Naive thymus-derived CD4-positive, alpha-beta T cell (primary cell): Measurements from ENCODE around the gene PLXNA1. TPM values are rescaled to one million over a fixed set of nuclear protein-coding genes. Genes with fewer than 3 reads are reported as not detected.

Source experiments
- ATAC-seq: fragments of 150-1000 bp; cut with Tn5 transposase; 2 replicates; pipeline ENCODE4 v1.10.0; 2021; ENCODE audit warnings: mild to moderate bottlenecking, moderate library complexity
- CTCF ChIA-PET: fragments of 350-600 bp; sonication (Branson Sonifier 250); formaldehyde crosslinking; loops from one replicate; lab custom pipeline; 2021; ENCODE audit warnings: antibody characterized with exemption; lab: Charles Lee
- POLR2A ChIA-PET: fragments of 350-600 bp; sonication (Branson Sonifier 250); formaldehyde crosslinking; loops from one replicate; lab custom pipeline; 2021; ENCODE audit warnings: antibody characterized with exemption, inconsistent platforms; lab: Charles Lee
- DNase-seq, 9 donors: peaks; one replicate each; pipeline versions ENCODE4 v3.0.0 to v3.0.0-alpha.2; 2020 to 2022; ENCODE audit warnings: mixed read lengths in 1 of 9
- H3K27ac ChIP-seq: one replicate; pipeline ENCODE4 v1.7.0; 2013; ENCODE audit warnings: mild to moderate bottlenecking, low read depth, low read length, moderate library complexity
- H3K27me3 ChIP-seq, 2 donors: one replicate each; pipeline ENCODE4 v1.7.0; 2013; ENCODE audit warnings: low read length in 2 of 2, mild to moderate bottlenecking in 2 of 2, moderate library complexity in 2 of 2; ENCODE audit not compliant: control insufficient read depth in 2 of 2, insufficient read depth in 2 of 2
- H3K36me3 ChIP-seq, 3 experiments: 1 replicate in 2 of 3; 2 replicates in 1 of 3; pipeline ENCODE4 v1.7.0; 2013; ENCODE audit warnings: low read length in 3 of 3, mild to moderate bottlenecking in 3 of 3, moderate library complexity in 1 of 3; ENCODE audit not compliant: insufficient read depth in 3 of 3, control insufficient read depth in 2 of 3
- H3K4me1 ChIP-seq, 2 donors: one replicate each; pipeline ENCODE4 v1.7.0; 2013; ENCODE audit warnings: low read length in 2 of 2, mild to moderate bottlenecking in 2 of 2, moderate library complexity in 1 of 2; ENCODE audit not compliant: control insufficient read depth in 2 of 2, insufficient read depth in 2 of 2
- H3K4me3 ChIP-seq: 2 replicates; pipeline ENCODE4 v1.7.0; 2013; ENCODE audit warnings: mild to moderate bottlenecking, low read length
- H3K9me3 ChIP-seq, 3 experiments: 1 replicate in 2 of 3; 2 replicates in 1 of 3; pipeline ENCODE4 v1.7.0; 2013; ENCODE audit warnings: low read length in 3 of 3; ENCODE audit not compliant: control insufficient read depth in 2 of 3
- H3K27ac Mint-ChIP-seq, 9 donors: one replicate each; pipeline ENCODE4 v1.8.0; 2020 to 2022; ENCODE audit warnings: mixed read lengths in 9 of 9, mild to moderate bottlenecking in 8 of 9, moderate library complexity in 5 of 9, inconsistent platforms in 2 of 9
- H3K27me3 Mint-ChIP-seq, 5 donors: one replicate each; pipeline ENCODE4 v1.8.0; 2021 to 2022; ENCODE audit warnings: mixed read lengths in 5 of 5, mild to moderate bottlenecking in 1 of 5
- H3K36me3 Mint-ChIP-seq, 5 donors: one replicate each; pipeline ENCODE4 v1.8.0; 2020 to 2022; ENCODE audit warnings: mixed read lengths in 5 of 5, mild to moderate bottlenecking in 3 of 5, inconsistent platforms in 1 of 5
- H3K4me1 Mint-ChIP-seq, 7 donors: one replicate each; pipeline ENCODE4 v1.8.0; 2020 to 2022; ENCODE audit warnings: mixed read lengths in 7 of 7, mild to moderate bottlenecking in 3 of 7, inconsistent platforms in 1 of 7
- H3K4me3 Mint-ChIP-seq, 10 donors: one replicate each; pipeline ENCODE4 v1.8.0; 2020 to 2022; ENCODE audit warnings: mild to moderate bottlenecking in 10 of 10, mixed read lengths in 10 of 10, moderate library complexity in 6 of 10, inconsistent platforms in 2 of 10
- H3K9me3 Mint-ChIP-seq, 11 donors: one replicate each; pipeline ENCODE4 v1.8.0; 2020 to 2022; ENCODE audit warnings: mixed read lengths in 11 of 11, mild to moderate bottlenecking in 4 of 11, inconsistent platforms in 1 of 11, moderate library complexity in 1 of 11
- intact Hi-C, 2 donors: fragments of 100-400 bp; cut with micrococcal nuclease; formaldehyde crosslinking; loops; one replicate each; pipeline ENCODE4 v1.15.1; 2023
- polyA plus RNA-seq, 2 donors: library from polyadenylated mRNA; unstranded; fragments of 300-500 nt; fragmentation: Illumina TruSeq; gene quantifications; one replicate each; pipeline ENCODE4 v1.2.3, GENCODE V29; 2021
- total RNA-seq, 6 experiments: library from RNA in 5 of 6; stranded (reverse) in 5 of 6; gene quantifications; 1 replicate in 5 of 6; 2 replicates in 1 of 6; pipeline ENCODE4 v1.2.3 and lab custom pipeline; 2021 to 2026

PLXNA1 gene
- total and polyA plus RNA-seq, 7 experiments from 2014 or later: 0.27 to 16.8 (median 9.4) TPM

DNA sequence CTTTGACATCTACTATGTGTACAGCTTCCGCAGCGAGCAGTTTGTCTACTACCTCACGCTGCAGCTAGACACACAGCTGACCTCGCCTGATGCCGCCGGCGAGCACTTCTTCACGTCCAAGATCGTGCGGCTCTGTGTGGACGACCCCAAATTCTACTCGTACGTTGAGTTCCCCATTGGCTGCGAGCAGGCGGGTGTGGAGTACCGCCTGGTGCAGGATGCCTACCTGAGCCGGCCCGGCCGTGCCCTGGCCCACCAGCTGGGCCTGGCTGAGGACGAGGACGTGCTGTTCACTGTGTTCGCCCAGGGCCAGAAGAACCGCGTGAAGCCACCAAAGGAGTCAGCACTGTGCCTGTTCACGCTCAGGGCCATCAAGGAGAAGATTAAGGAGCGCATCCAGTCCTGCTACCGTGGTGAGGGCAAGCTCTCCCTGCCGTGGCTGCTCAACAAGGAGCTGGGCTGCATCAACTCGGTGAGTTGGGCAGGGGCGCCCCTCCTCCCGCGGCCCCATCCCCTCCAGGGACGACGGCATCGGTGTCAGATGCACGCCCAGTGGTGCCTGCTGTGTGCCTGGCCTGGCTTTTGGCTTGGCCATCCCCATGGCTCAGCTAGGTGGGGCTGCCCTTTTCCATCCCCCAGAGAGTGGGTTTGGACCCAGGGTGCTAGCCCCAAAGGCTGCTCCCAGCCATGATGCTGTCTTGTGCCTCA is 6.6 kb downstream of the PLXNA1 start:
- H3K4me1 Mint-ChIP-seq: peaks cover 0 to 6% (median 0%) of the 10 kb centered on the region in 7 donors
- no peak overlapping the region for H3K27ac Mint-ChIP-seq
- H3K36me3 ChIP-seq: no peaks in the 10 kb centered on the region
- DNase-seq (no peak), ATAC-seq (no peak)
- H3K36me3 Mint-ChIP-seq: peaks cover 0 to 7% (median 0%) of the 10 kb centered on the region in 5 donors
- no peak overlapping the region for H3K4me3 ChIP-seq
- H3K9me3 Mint-ChIP-seq: no peaks in the 10 kb centered on the region
- POLR2A ChIA-PET: no interaction called here
- no peaks in the 10 kb centered on the region for H3K9me3 ChIP-seq
- H3K4me1 ChIP-seq: no peaks in the 10 kb centered on the region
- no peaks in the 10 kb centered on the region for H3K27me3 ChIP-seq
- CTCF ChIA-PET: interaction anchor here (1.6 kb wide), 1 partner anchor 16 kb away, joined by 3 read pairs; no protein-coding TSS in a partner anchor
- H3K27me3 Mint-ChIP-seq: peaks cover 0 to 3% (median 0%) of the 10 kb centered on the region in 5 donors
- no peak overlapping the region for H3K27ac ChIP-seq
- no peak overlapping the region for H3K4me3 Mint-ChIP-seq
- intact Hi-C loops: loop anchor here in 1 of 2 donors (10.0 kb wide), 1 partner anchor 1615 kb away; the partner anchor contains the start of gene ZNF148

DNA sequence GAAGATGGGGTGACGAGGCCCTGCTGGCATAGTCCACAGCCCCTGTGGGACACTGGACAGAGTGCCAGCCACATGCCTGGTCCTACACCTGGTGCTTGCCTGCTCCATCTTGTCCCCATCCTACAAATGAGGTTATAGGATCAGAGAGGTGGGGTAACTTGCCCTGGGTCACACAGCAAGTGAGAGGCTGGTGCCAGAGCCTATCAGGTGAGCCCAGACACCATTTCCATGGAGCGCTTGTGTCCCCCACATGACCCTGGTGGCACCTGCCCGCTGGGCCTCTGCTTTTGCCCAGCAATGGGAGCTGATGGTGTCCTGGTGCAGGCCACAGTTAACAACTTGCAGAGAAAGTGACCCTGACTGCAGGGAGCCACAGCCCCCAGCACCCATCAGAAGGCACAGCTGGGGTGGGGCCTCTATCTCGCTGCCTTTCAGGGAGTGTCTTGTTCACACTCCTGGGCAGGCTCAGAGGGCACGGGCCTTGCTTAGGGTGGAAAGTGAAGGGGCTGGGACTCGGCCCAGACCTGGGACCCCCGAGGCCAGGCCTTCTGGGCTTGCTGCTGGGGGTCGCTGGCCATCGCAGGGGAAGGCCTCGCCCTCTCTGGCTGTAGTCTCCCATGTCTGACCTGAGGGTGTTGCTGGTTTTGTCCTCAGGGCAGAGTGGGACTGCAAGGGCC is 7.2 kb downstream of the PLXNA1 start:
- Mint-ChIP-seq H3K27ac (no peak overlapping the region), H3K4me3 (no peak overlapping the region), H3K4me1 (peaks cover 0 to 7% (median 0%) of the 10 kb centered on the region in 7 donors), H3K27me3 (peaks cover 0 to 2% (median 0%) of the 10 kb centered on the region in 5 donors), H3K36me3 (peaks cover 0 to 7% (median 0%) of the 10 kb centered on the region in 5 donors), H3K9me3 (no peaks in the 10 kb centered on the region)
- no peaks in the 10 kb centered on the region for H3K36me3 ChIP-seq
- H3K4me1 ChIP-seq: no peaks in the 10 kb centered on the region
- no peak overlapping the region for H3K4me3 ChIP-seq
- no peak overlapping the region for H3K27ac ChIP-seq
- CTCF ChIA-PET: no interaction called here
- no peak for ATAC-seq
- intact Hi-C loops: no loop called here
- DNase-seq: no peak
- H3K27me3 ChIP-seq: no peaks in the 10 kb centered on the region
- H3K9me3 ChIP-seq: no peaks in the 10 kb centered on the region
- POLR2A ChIA-PET: no interaction called here

DNA sequence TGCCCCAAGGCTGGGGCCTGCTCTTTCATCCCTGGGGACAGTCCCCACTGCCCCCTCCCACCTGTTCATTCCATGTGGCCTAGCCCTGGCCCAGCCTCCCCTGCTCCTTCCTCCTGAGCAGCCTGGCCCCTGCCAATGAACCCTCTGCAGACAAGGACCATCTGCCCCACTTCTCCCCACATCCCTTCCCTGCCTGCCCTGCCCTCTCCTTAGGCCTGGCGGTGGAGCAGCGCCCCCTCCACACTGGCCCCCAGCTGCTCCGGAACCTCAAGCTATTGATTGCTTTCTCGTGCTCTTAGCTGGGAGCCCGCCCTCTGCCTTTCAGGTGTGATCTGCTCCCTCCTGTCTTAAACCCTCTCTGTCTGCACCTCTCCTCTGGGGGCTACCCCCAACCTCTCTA is 8.0 kb downstream of the PLXNA1 start:
- H3K4me1 Mint-ChIP-seq: peaks cover 0 to 7% (median 0%) of the 10 kb centered on the region in 7 donors
- intact Hi-C loops: no loop called here
- no peak for DNase-seq
- Histone ChIP-seq H3K4me1 (no peaks in the 10 kb centered on the region), H3K27ac (no peak overlapping the region), H3K4me3 (no peak overlapping the region), H3K9me3 (no peaks in the 10 kb centered on the region), H3K36me3 (no peaks in the 10 kb centered on the region), H3K27me3 (no peaks in the 10 kb centered on the region)
- H3K27ac Mint-ChIP-seq: no peak overlapping the region
- H3K9me3 Mint-ChIP-seq: no peaks in the 10 kb centered on the region
- ChIA-PET CTCF (no interaction called here), POLR2A (no interaction called here)
- H3K27me3 Mint-ChIP-seq: no peaks in the 10 kb centered on the region
- no peak overlapping the region for H3K4me3 Mint-ChIP-seq
- ATAC-seq: no peak
- peaks cover 0 to 7% (median 0%) of the 10 kb centered on the region in 5 donors for H3K36me3 Mint-ChIP-seq

DNA sequence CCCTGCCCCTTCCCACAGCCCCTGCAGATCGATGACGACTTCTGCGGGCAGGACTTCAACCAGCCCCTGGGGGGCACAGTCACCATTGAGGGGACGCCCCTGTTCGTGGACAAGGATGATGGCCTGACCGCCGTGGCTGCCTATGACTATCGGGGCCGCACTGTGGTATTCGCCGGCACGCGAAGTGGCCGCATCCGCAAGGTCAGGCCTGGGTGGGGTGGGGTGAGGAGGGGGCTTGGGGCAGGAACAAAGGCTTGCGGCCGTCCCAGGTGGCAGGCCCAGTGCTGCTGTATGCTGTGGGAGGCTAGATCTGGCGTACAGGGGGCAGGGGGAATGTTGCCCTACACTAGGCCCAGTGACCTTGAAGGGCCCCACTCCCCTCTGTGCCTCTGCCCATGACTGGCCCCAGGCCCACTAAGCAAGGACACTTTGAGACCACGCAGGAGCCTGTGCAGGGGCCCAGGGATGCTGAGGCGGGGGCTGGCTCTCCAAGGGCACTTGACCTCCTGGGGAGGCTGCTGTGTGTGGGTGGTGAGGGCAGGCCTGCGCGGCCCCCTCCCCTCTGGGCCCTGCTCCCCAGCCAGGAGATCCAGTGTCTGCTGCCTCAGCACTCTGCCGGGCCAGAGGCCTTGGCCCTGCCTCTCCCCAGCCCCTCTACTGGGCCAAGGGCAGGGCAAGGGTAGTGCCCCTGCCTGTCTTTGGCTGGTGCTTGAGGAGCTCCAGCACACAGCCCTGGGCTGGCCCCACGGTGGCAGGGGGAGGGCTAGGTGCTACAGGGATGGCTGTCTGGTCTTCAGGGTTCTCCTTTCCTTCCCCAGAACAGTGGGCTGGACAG is 8.7 kb downstream of the PLXNA1 start:
- Histone ChIP-seq H3K27me3 (no peaks in the 10 kb centered on the region), H3K4me1 (no peaks in the 10 kb centered on the region), H3K36me3 (no peaks in the 10 kb centered on the region), H3K9me3 (no peaks in the 10 kb centered on the region), H3K27ac (no peak overlapping the region), H3K4me3 (no peak overlapping the region)
- peaks cover 0 to 7% (median 0%) of the 10 kb centered on the region in 5 donors for H3K36me3 Mint-ChIP-seq
- peaks cover 0 to 7% (median 0%) of the 10 kb centered on the region in 7 donors for H3K4me1 Mint-ChIP-seq
- no peak overlapping the region for H3K4me3 Mint-ChIP-seq
- ATAC-seq (no peak), DNase-seq (no peak)
- no peaks in the 10 kb centered on the region for H3K27me3 Mint-ChIP-seq
- intact Hi-C loops: no loop called here
- ChIA-PET POLR2A (no interaction called here), CTCF (no interaction called here)
- H3K27ac Mint-ChIP-seq: no peak overlapping the region
- H3K9me3 Mint-ChIP-seq: no peaks in the 10 kb centered on the region

- peaks cover 0 to 7% (median 0%) of the 10 kb centered on the region in 5 donors for H3K36me3 Mint-ChIP-seq
- no peak for DNase-seq
- intact Hi-C loops: no loop called here
- no peaks in the 10 kb centered on the region for H3K36me3 ChIP-seq
- no peaks in the 10 kb centered on the region for H3K9me3 ChIP-seq
- ChIA-PET CTCF (no interaction called here), POLR2A (no interaction called here)
- no peak overlapping the region for H3K4me3 ChIP-seq
- no peaks in the 10 kb centered on the region for H3K4me1 ChIP-seq
- H3K27me3 Mint-ChIP-seq: no peaks in the 10 kb centered on the region
- H3K9me3 Mint-ChIP-seq: no peaks in the 10 kb centered on the region
- H3K4me3 Mint-ChIP-seq: no peak overlapping the region
- no peak overlapping the region for H3K27ac ChIP-seq
- no peaks in the 10 kb centered on the region for H3K27me3 ChIP-seq
- ATAC-seq: no peak
- H3K4me1 Mint-ChIP-seq: peaks cover 0 to 7% (median 0%) of the 10 kb centered on the region in 7 donors
- H3K27ac Mint-ChIP-seq: no peak overlapping the region
Observed at GRCh38 chr3:126992216-126992615, 9.3 kb downstream of the PLXNA1 start.

DNA sequence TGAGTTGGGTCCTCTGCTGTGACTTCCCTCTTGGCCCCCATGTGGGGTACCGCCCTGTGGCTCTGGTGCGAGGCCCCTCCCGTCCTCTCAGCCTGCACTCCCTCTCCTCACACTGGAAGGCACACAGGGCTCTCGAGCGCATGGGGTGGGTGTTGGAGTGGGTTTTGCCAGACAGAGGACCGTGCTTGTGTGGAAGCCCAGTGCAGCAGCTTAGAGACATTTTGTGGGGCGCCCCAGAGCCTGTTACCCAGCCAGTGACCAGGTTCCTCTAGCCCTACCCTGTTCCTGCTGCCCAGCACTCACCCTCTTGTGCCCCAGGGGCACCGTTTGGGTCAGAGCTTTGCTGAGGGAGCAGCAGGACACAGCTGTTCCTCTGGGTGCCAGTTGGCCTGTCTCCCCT is 9.9 kb downstream of the PLXNA1 start:
- peaks cover 0 to 7% (median 0%) of the 10 kb centered on the region in 5 donors for H3K36me3 Mint-ChIP-seq
- no peak overlapping the region for H3K27ac Mint-ChIP-seq
- H3K4me3 ChIP-seq: no peak overlapping the region
- ATAC-seq (no peak), DNase-seq (no peak)
- no peaks in the 10 kb centered on the region for H3K36me3 ChIP-seq
- H3K4me1 Mint-ChIP-seq: peaks cover 0 to 7% (median 0%) of the 10 kb centered on the region in 7 donors
- H3K9me3 Mint-ChIP-seq: no peaks in the 10 kb centered on the region
- intact Hi-C loops: no loop called here
- CTCF ChIA-PET: interaction anchor here (1.4 kb wide), 1 partner anchor 313 kb away, joined by 4 read pairs; no protein-coding TSS in a partner anchor
- H3K4me1 ChIP-seq: no peaks in the 10 kb centered on the region
- H3K9me3 ChIP-seq: no peaks in the 10 kb centered on the region
- no peak overlapping the region for H3K27ac ChIP-seq
- no peaks in the 10 kb centered on the region for H3K27me3 ChIP-seq
- no peaks in the 10 kb centered on the region for H3K27me3 Mint-ChIP-seq
- POLR2A ChIA-PET: no interaction called here
- H3K4me3 Mint-ChIP-seq: no peak overlapping the region
